ENCODE data around the gene PITPNM1. TPM values are rescaled to one million over a fixed set of nuclear protein-coding genes. Genes with fewer than 3 reads are reported as not detected.

Gene PITPNM1
- total and polyA plus RNA-seq, 12 donors, result 16.4 to 146 (median 53.3) TPM

- no peaks in the 10 kb centered on the region for H3K27me3 ChIP-seq
- TF ChIP-seq CTCF (IDR thresholded peaks at IDR 0.05) (no peak), POLR2A (IDR thresholded peaks at IDR 0.05) (no peak)
- peaks cover 9 to 17% of the 10 kb centered on the region in 2 donors for H3K4me1 ChIP-seq (replicated peaks in 1 of 2)
- H3K4me3 ChIP-seq, result no peak overlapping the region
- intact Hi-C loops (cut with DNase I), result loop anchor here in 1 of 2 donors (5.0 kb wide), 1 partner anchor 103 kb away; no protein-coding TSS in a partner anchor
- no peak overlapping the region for H3K27ac ChIP-seq
- WGBS, 4 donors, result 86 to 92% (median 90%) methylated on average over 1 of the region's 1 CpG
- peaks cover 0 to 17% of the 10 kb centered on the region in 2 donors for H3K36me3 ChIP-seq (replicated peaks in 1 of 2)
- H3K9me3 ChIP-seq (replicated peaks in 1 of 3), result no peaks in the 10 kb centered on the region
- DNase-seq, result no peak
Observed at GRCh38 chr11:67500484-67500821, 4.7 kb downstream of the PITPNM1 start.

GRCh38 chr11:67499808-67500483 is 5.2 kb downstream of the PITPNM1 start:
- no peaks in the 10 kb centered on the region for H3K27me3 ChIP-seq
- H3K4me1 ChIP-seq (replicated peaks in 1 of 2), result peaks cover 6 to 12% of the 10 kb centered on the region in 2 donors
- H3K9me3 ChIP-seq (replicated peaks in 1 of 3), result no peaks in the 10 kb centered on the region
- no peak for DNase-seq
- TF ChIP-seq CTCF (IDR thresholded peaks at IDR 0.05) (no peak), POLR2A (IDR thresholded peaks at IDR 0.05) (no peak)
- peaks cover 0 to 22% of the 10 kb centered on the region in 2 donors for H3K36me3 ChIP-seq (replicated peaks in 1 of 2)
- WGBS, 4 donors, result 91 to 96% (median 95%) methylated on average over 6 to 26 of the region's 26 CpGs
- H3K27ac ChIP-seq, result no peak overlapping the region
- intact Hi-C loops (cut with DNase I), result loop anchor here in 1 of 2 donors (5.0 kb wide), 1 partner anchor 103 kb away; no protein-coding TSS in a partner anchor
- H3K4me3 ChIP-seq, result no peak overlapping the region

GRCh38 chr11:67498544-67498972 is 6.6 kb downstream of the PITPNM1 start:
- H3K36me3 ChIP-seq (replicated peaks in 1 of 2), result peaks cover 0 to 28% of the 10 kb centered on the region in 2 donors
- TF ChIP-seq CTCF (IDR thresholded peaks at IDR 0.05), result no peak
- TF ChIP-seq POLR2A (IDR thresholded peaks at IDR 0.05), result no peak
- no peak overlapping the region for H3K4me3 ChIP-seq
- WGBS, 4 donors, result 81 to 93% (median 88%) methylated on average over 19 to 21 of the region's 21 CpGs
- H3K4me1 ChIP-seq (replicated peaks in 1 of 2), result peaks cover under 1 to 5% of the 10 kb centered on the region in 2 donors
- H3K9me3 ChIP-seq (replicated peaks in 1 of 3), result no peaks in the 10 kb centered on the region
- peak overlapping the region in 1 of 5 donors; percentile 29 for H3K27ac ChIP-seq
- DNase-seq, result peak in 2 of 7 donors; percentile 44 to 60
- intact Hi-C loops (cut with DNase I), result no loop called here
- H3K27me3 ChIP-seq, result no peaks in the 10 kb centered on the region

- TF ChIP-seq POLR2A (IDR thresholded peaks at IDR 0.05) (no peak), CTCF (IDR thresholded peaks at IDR 0.05) (no peak)
- intact Hi-C loops (cut with DNase I), result no loop called here
- Histone ChIP-seq H3K27me3 (no peaks in the 10 kb centered on the region), H3K27ac (no peak overlapping the region), H3K4me3 (no peak overlapping the region), H3K9me3 (replicated peaks in 1 of 3) (no peaks in the 10 kb centered on the region), H3K36me3 (replicated peaks in 1 of 2) (peaks cover 0 to 36% of the 10 kb centered on the region in 2 donors), H3K4me1 (replicated peaks in 1 of 2) (no peaks in the 10 kb centered on the region)
- no peak for DNase-seq
- 95 to 98% (median 96%) methylated on average over 7 to 21 of the region's 21 CpGs for WGBS, 4 donors
Observed at GRCh38 chr11:67497656-67498291, 7.4 kb downstream of the PITPNM1 start.

Measured in adrenal gland (tissue), 12 donors.